Esophagus muscularis mucosa (tissue), 4 donors: ENCODE measurements around the gene IL1RN. TPM values are rescaled to one million over a fixed set of nuclear protein-coding genes. Genes with fewer than 3 reads are reported as not detected.
A peak's percentile ranks its signal among the peaks of the same experiment; 100 is the strongest.

Source experiments
- DNase-seq: peaks from one replicate; pipeline ENCODE4 v3.0.0-alpha.2; 2017; ENCODE audit errors: extremely low spot score
- H3K27ac ChIP-seq, 4 donors: fragments of 200-600 bp; sonication (generic); replicated peaks in 1 of 4; 1 replicate in 3 of 4; 2 replicates in 1 of 4; pipeline ENCODE4 v1.5.1; 2016 to 2019; ENCODE audit warnings: mild to moderate bottlenecking in 1 of 4
- H3K27me3 ChIP-seq, 4 donors: fragments of 200-600 bp; sonication (generic); one replicate each; pipeline versions ENCODE4 v1.5.1 to v1.6.0; 2016 to 2019
- H3K36me3 ChIP-seq, 4 donors: fragments of 200-600 bp; sonication (generic); one replicate each; pipeline ENCODE4 v1.5.1; 2016 to 2019
- H3K4me1 ChIP-seq, 4 donors: fragments of 200-600 bp; sonication (generic); one replicate each; pipeline ENCODE4 v1.5.1; 2016 to 2019
- H3K4me3 ChIP-seq, 4 donors: fragments of 200-600 bp; sonication (generic); 1 replicate in 2 of 4; 2 replicates in 2 of 4; pipeline ENCODE4 v1.5.1; 2016 to 2019; ENCODE audit warnings: mild to moderate bottlenecking in 4 of 4, moderate library complexity in 1 of 4
- H3K9me3 ChIP-seq, 4 donors: fragments of 200-600 bp; sonication (generic); 1 replicate in 3 of 4; 2 replicates in 1 of 4; pipeline ENCODE4 v1.5.1; 2016 to 2019
- EP300 ChIP-seq: sonication (generic); formaldehyde crosslinking; IDR thresholded peaks from one replicate; pipeline ENCODE4 v1.6.1; 2017; ENCODE audit warnings: antibody characterized with exemption
- POLR2A ChIP-seq: fragments of 450-650 bp; IDR thresholded peaks from one replicate; pipeline ENCODE4 v1.6.1; 2017; ENCODE audit warnings: antibody characterized with exemption, moderate library complexity, mild to moderate bottlenecking, low read depth
- POLR2AphosphoS5 ChIP-seq, 2 donors: sonication (generic); formaldehyde crosslinking; IDR thresholded peaks; one replicate each; pipeline ENCODE4 v1.6.1; 2017; ENCODE audit warnings: antibody characterized with exemption in 2 of 2
- WGBS: methylation state at CpG from one replicate; pipeline ENCODE4 v1.1.5; 2018; 5-methylcytosine and 5-hydroxymethylcytosine counted together
- intact Hi-C: fragments of 100-400 bp; cut with DNase I; formaldehyde crosslinking; loops from one replicate; pipeline ENCODE4 v1.15.1; 2023
- total RNA-seq, 4 donors: library from RNA; depleted of rRNA; stranded (reverse); fragments of >200 nt; gene quantifications; one replicate each; pipeline versions ENCODE4 v1.1.0 to v1.2.1, GENCODE V29; 2016
- TF ChIP-seq, protein P1 (sequence below), 3 experiments: fragments of 200-600 bp in 2 of 3; fragments of 450-650 bp in 1 of 3; sonication (generic) in 2 of 3; IDR thresholded peaks; one replicate each; pipeline ENCODE4 v1.5.1; 2017 to 2019; ENCODE audit warnings: antibody characterized with exemption in 3 of 3, mild to moderate bottlenecking in 2 of 3, moderate library complexity in 1 of 3

The IL1RN gene
- total RNA-seq, 4 donors from 2014 or later, result 0.40 to 4.1 (median 0.83) TPM; not detected in 1

DNA sequence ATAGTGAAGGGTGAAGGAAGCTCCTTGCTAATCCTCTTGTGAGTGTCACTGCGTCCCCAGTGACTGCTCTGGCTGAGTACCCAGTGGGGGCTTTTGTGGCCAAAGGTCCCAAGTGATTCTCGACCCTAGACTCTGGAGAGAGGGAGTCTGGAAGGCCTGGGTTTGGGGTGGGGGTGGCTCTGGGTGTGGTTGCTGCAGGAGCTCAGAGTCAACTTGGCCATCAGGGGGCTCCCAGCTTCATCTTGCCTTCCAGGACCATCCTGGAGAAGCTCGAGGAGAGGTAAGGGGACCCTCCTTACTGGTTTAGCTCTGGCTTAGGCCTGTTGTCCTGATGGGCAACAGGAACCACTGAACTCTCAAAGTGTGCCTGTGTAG lies 47.0 kb downstream of the IL1RN start:
- no peak for DNase-seq
- H3K36me3 ChIP-seq, result no peaks in the 10 kb centered on the region
- H3K4me1 ChIP-seq, result no peaks in the 10 kb centered on the region
- no peaks in the 10 kb centered on the region for H3K27me3 ChIP-seq
- TF ChIP-seq EP300, result no peak
- TF ChIP-seq, protein P1, sequence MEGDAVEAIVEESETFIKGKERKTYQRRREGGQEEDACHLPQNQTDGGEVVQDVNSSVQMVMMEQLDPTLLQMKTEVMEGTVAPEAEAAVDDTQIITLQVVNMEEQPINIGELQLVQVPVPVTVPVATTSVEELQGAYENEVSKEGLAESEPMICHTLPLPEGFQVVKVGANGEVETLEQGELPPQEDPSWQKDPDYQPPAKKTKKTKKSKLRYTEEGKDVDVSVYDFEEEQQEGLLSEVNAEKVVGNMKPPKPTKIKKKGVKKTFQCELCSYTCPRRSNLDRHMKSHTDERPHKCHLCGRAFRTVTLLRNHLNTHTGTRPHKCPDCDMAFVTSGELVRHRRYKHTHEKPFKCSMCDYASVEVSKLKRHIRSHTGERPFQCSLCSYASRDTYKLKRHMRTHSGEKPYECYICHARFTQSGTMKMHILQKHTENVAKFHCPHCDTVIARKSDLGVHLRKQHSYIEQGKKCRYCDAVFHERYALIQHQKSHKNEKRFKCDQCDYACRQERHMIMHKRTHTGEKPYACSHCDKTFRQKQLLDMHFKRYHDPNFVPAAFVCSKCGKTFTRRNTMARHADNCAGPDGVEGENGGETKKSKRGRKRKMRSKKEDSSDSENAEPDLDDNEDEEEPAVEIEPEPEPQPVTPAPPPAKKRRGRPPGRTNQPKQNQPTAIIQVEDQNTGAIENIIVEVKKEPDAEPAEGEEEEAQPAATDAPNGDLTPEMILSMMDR (IDR thresholded peaks at IDR 0.05), result no peak
- TF ChIP-seq POLR2A, result no peak
- TF ChIP-seq POLR2AphosphoS5 (IDR thresholded peaks at IDR 0.05), result no peak
- 74% methylated on average over 3 of the region's 3 CpGs for WGBS
- intact Hi-C loops, result no loop called here
- H3K27ac ChIP-seq, result peak overlapping the region in 1 of 4 donors; percentile 23
- H3K9me3 ChIP-seq, result no peaks in the 10 kb centered on the region
- peak overlapping the region; percentile 22 to 48 (median 31) for H3K4me3 ChIP-seq

DNA sequence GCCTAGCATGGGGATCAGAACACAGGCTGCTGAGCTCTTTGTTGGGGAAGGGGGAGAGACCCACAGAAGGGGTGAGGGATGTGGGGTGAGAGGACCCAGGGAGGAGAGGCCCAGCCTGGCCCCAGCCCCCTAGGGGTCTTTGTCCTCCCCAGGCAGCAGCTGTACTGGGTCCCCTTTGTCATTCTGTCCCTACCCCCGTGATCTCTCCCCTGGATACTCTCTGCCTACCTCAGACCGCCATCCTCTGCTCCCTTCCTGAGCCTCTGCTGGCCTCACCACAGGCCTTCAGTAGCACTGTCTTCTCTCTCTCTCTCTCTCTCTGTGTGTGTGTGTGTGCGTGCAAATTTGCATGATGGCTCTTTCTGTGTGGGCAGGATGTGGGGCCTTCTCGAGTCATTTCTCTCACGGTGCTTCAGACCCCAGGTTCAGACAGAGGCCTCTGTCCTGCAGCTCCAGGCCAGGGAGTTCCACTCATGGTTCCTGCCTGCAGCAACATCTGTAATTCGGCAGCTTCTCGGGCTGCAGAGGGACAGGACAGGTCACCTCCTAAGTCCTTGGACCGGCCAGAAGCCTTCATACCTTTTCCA lies 47.7 kb downstream of the IL1RN start:
- no peaks in the 10 kb centered on the region for H3K27me3 ChIP-seq
- H3K36me3 ChIP-seq, result no peaks in the 10 kb centered on the region
- TF ChIP-seq, protein P1 (IDR thresholded peaks at IDR 0.05), result no peak
- TF ChIP-seq POLR2A, result no peak
- no peak for TF ChIP-seq POLR2AphosphoS5 (IDR thresholded peaks at IDR 0.05)
- no peak for TF ChIP-seq EP300
- 54% methylated on average over 7 of the region's 8 CpGs for WGBS
- no peaks in the 10 kb centered on the region for H3K4me1 ChIP-seq
- no peak overlapping the region for H3K27ac ChIP-seq
- H3K9me3 ChIP-seq, result no peaks in the 10 kb centered on the region
- intact Hi-C loops, result no loop called here
- H3K4me3 ChIP-seq, result peak overlapping the region in 2 of 4 donors; percentile 29 to 48
- DNase-seq, result no peak

DNA sequence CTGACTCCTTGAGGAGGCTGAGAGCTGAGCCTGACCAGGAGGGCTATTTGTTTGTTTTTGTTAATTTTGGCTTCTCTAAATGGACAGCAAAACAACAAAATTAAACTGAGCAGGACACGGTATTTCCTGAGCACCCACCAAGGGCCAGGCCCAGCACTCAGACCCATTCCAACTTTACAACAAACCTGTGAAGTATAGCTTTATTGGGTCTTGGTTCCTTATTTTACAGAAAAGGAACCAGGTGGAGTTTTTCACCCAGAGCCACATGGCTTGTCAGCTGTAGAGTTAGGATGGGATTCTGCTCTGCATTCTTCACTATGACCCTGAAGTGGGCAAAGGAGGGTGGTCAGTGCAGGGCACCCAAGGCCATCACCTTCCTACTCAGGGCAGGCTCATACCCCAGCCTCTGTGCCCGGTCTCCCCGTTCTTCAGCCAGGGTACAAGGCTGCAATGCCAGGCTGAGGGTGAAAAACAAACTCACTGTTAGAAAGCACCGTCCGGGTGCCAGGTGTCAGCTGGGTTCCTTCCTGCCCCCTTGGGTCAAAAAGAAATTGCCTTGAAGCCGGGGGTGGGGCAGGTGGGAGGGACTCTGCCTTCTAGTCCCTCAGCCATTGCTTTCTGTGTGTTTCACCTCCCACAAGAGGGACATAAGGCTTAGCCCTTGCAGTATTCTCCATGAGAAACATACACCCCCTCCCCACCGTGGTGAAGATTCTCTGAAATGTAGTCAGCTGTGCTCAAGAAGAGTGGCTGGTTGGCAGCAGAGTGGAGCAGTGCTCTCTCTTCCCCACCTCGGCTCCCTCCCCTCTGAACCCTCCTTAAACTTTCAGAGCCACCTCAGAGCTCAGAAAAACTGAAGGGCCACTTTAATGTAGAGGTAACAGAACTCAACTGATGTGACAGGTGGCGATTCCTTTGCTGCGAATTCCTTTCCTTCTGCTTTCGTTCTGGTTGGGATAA lies 48.6 kb downstream of the IL1RN start:
- Histone ChIP-seq H3K27ac (no peak overlapping the region), H3K4me1 (no peaks in the 10 kb centered on the region), H3K27me3 (no peaks in the 10 kb centered on the region), H3K36me3 (no peaks in the 10 kb centered on the region), H3K9me3 (no peaks in the 10 kb centered on the region), H3K4me3 (no peak overlapping the region)
- TF ChIP-seq POLR2A (no peak), POLR2AphosphoS5 (IDR thresholded peaks at IDR 0.05) (no peak), EP300 (no peak)
- TF ChIP-seq, protein P1 (IDR thresholded peaks at IDR 0.05), result no peak
- 77% methylated on average over 9 of the region's 11 CpGs for WGBS
- DNase-seq, result no peak
- intact Hi-C loops, result no loop called here

DNA sequence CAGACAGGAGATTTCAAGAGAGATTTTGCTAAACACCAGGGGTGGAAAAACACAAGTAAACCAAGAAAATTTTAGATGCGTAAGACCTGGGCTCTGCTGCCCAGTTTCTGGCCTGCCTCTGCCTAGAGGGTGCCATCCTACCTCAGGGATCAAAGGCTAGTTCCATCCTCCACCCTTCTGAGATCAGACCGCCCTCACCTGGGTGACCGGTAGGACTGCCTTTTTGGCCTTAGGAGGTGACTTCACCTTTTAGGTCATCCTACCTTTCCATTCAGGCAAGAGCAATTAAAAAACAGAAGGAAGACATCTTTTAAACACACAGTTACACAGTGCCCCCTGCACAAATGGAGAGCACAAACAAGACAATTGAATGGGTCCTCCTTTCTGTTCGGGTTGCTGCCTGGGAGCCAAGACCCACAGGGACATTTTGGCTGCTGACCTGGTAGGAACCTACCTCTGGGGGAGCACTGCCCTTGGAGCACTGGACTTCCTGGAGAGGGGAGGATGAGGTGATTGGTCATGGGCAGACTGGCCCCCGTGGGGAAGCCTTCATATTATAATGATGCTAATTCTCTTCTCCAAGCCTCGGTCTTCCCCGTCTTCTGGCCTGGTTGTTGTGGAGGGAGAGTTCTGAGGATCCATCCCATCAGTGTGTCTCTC lies 49.4 kb downstream of the IL1RN start:
- 95% methylated on average over 7 of the region's 7 CpGs for WGBS
- Histone ChIP-seq H3K27ac (no peak overlapping the region), H3K4me1 (no peaks in the 10 kb centered on the region), H3K9me3 (no peaks in the 10 kb centered on the region), H3K36me3 (no peaks in the 10 kb centered on the region), H3K27me3 (no peaks in the 10 kb centered on the region), H3K4me3 (no peak overlapping the region)
- TF ChIP-seq POLR2A (no peak), EP300 (no peak)
- TF ChIP-seq, protein P1 (IDR thresholded peaks at IDR 0.05), result no peak
- intact Hi-C loops, result no loop called here
- no peak for DNase-seq
